ENCODE results near the gene POLR2F. TPM values are rescaled to one million over a fixed set of nuclear protein-coding genes. Genes with fewer than 3 reads are reported as not detected.

Gene POLR2F
- total and polyA plus RNA-seq, 9 donors: 40.3 to 101 (median 65.2) TPM

DNA sequence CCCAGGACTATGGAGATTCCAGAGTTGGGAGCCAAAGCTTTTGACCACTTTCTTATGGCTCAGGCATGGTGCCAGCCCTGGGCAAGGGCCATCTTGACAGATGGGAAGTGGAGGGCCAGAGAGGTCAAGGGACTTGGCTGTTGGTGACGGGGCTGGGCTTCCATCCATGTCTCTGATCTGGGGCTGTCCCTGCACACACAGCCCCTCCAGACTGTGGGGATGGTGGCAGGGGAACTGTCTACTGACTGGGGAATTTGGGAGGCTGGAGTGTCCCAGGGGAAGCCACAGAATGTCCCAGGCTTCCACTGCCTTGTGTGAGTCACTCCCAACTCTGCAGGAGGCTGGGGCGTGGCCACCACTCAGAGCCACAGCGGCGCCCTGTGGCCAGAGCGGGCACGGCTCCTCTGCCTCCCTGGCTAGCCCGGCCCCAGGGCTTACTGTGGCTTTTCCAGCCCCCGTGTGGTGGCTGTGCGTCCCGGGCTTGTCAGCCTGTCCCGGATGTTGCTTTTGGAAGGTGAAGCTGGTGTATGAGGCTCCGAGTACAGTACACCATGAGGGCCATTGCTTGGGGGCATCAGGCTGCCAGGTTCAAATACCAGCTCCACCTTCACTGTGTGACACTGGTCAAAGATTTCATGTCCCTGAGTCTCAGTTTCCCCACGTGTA, 19.7 kb upstream of the POLR2F start:
- intact Hi-C loops (cut with DNase I): loop anchor here in 2 of 4 donors (5.0 to 10.0 kb wide), 3 partner anchors 37 to 119 kb away; no protein-coding TSS in a partner anchor
- TF ChIP-seq EP300 (IDR thresholded peaks at IDR 0.05): no peak
- TF ChIP-seq CTCF (IDR thresholded peaks at IDR 0.05): peak; percentile 85 to 94 (median 92)
- TF ChIP-seq POLR2A (IDR thresholded peaks at IDR 0.05): no peak
- 5 to 9% (median 5%) methylated on average over 13 of the region's 13 CpGs for WGBS, 3 donors
- H3K4me3 ChIP-seq: no peak overlapping the region
- no peaks in the 10 kb centered on the region for H3K27me3 ChIP-seq
- H3K4me1 ChIP-seq (ENCODE audit: insufficient read depth): peaks cover 11% of the 10 kb centered on the region
- no peaks in the 10 kb centered on the region for H3K36me3 ChIP-seq
- peak overlapping the region; percentile 41 to 62 for H3K27ac ChIP-seq
- no peaks in the 10 kb centered on the region for H3K9me3 ChIP-seq
- peak; percentile 83 to 92 (median 87) for DNase-seq

GRCh38 chr22:37940698-37941376, 12.7 kb upstream of the POLR2F start:
- Histone ChIP-seq H3K27ac (no peak overlapping the region), H3K36me3 (no peaks in the 10 kb centered on the region), H3K9me3 (no peaks in the 10 kb centered on the region), H3K4me1 (ENCODE audit: insufficient read depth) (no peaks in the 10 kb centered on the region), H3K4me3 (no peak overlapping the region), H3K27me3 (no peaks in the 10 kb centered on the region)
- no peak for DNase-seq
- WGBS, 3 donors: 83 to 85% (median 84%) methylated on average over 12 of the region's 12 CpGs
- no peak for TF ChIP-seq EP300 (IDR thresholded peaks at IDR 0.05)
- no peak for TF ChIP-seq POLR2A (IDR thresholded peaks at IDR 0.05)
- no peak for TF ChIP-seq CTCF (IDR thresholded peaks at IDR 0.05)
- intact Hi-C loops (cut with DNase I): no loop called here

DNA sequence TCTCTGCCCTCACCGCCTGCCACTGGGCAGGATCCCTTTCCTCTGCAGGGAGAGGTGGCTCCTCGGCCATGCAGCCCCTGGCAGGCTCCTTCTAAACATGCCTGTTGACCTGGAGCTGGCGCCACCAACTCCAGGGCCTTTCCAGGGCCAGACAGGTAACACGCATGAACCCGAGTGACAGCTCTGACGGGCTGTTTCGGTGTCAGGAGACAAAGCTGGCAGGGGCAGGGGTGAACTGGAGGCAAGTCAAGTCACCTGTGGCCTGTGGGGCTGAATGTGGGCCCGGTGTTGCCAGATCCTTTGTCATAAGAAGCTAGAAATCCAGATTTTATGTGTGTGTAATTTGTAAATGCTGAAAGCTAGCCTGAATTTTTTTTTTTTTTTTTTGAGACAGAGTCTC, 11.4 kb upstream of the POLR2F start:
- TF ChIP-seq EP300 (IDR thresholded peaks at IDR 0.05) (no peak), POLR2A (IDR thresholded peaks at IDR 0.05) (no peak), CTCF (IDR thresholded peaks at IDR 0.05) (no peak)
- DNase-seq: no peak
- Histone ChIP-seq H3K9me3 (no peaks in the 10 kb centered on the region), H3K27me3 (no peaks in the 10 kb centered on the region), H3K27ac (no peak overlapping the region), H3K36me3 (no peaks in the 10 kb centered on the region), H3K4me1 (ENCODE audit: insufficient read depth) (no peaks in the 10 kb centered on the region), H3K4me3 (no peak overlapping the region)
- WGBS, 3 donors: 92 to 99% (median 93%) methylated on average over 8 of the region's 8 CpGs
- intact Hi-C loops (cut with DNase I): no loop called here

DNA sequence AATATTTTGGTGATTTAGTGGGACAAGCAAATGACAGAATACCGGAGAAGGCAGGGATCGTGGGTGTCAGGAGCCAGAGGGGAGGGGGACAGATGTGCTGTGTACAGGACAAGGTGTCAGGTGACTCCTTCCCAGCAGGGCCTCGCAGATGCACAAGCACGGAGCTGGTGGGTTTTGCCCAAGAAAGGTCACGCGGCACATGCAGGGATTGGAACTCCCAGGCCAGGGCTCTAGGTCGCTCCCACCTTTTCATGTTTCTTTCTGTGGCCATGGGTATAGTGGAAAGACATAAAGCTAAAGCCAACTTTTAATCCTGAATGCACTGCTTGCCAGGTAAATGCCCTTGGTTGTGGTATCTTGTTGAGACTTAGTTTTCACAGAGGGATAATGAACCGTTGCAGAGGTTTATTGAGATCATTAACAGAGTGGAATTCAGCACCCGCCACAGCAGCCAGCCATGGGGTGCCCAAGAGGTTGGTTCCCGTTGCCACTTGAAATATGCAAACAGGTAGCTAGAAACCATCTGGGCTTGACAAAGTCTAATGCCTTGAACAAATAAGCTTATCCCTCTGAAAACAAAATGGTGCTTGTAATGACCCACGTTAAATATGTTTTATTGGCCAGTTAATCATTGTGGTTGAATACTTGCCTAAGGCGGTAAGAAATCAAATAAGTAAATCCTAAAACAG, 10.2 kb upstream of the POLR2F start:
- Histone ChIP-seq H3K27ac (no peak overlapping the region), H3K36me3 (no peaks in the 10 kb centered on the region)
- WGBS, 3 donors: 84 to 85% (median 85%) methylated on average over 12 of the region's 12 CpGs

More for the DNA sequence above, 10.2 kb upstream of the POLR2F start:
- no peak overlapping the region for H3K4me3 ChIP-seq
- H3K9me3 ChIP-seq: no peaks in the 10 kb centered on the region
- H3K27me3 ChIP-seq: no peaks in the 10 kb centered on the region
- H3K4me1 ChIP-seq (ENCODE audit: insufficient read depth): no peaks in the 10 kb centered on the region
- no peak for DNase-seq
- TF ChIP-seq CTCF (IDR thresholded peaks at IDR 0.05): no peak
- no peak for TF ChIP-seq POLR2A (IDR thresholded peaks at IDR 0.05)
- TF ChIP-seq EP300 (IDR thresholded peaks at IDR 0.05): no peak
- intact Hi-C loops (cut with DNase I): no loop called here
